Peyer's patch (tissue), 4 donors: ENCODE data around the gene GALM. TPM values are rescaled to one million over a fixed set of nuclear protein-coding genes. Genes with fewer than 3 reads are reported as not detected.

Experiments
- DNase-seq, 3 donors: peaks; one replicate each; pipeline ENCODE4 v3.0.0-alpha.2; 2017 to 2019
- H3K27ac ChIP-seq, 4 donors: fragments of 200-600 bp; sonication (generic); one replicate each; pipeline ENCODE4 v1.5.1; 2016 to 2019
- H3K27me3 ChIP-seq, 2 donors: fragments of 200-600 bp; sonication (generic); one replicate each; pipeline ENCODE4 v1.5.1; 2019
- H3K36me3 ChIP-seq, 3 donors: fragments of 200-600 bp; sonication (generic); one replicate each; pipeline ENCODE4 v1.5.1; 2016 to 2019
- H3K4me1 ChIP-seq, 4 donors: fragments of 200-600 bp; sonication (generic); one replicate each; pipeline ENCODE4 v1.5.1; 2016 to 2019
- H3K4me3 ChIP-seq, 4 donors: fragments of 200-600 bp; sonication (generic); 1 replicate in 3 of 4; 2 replicates in 1 of 4; pipeline ENCODE4 v1.5.1; 2016 to 2019; ENCODE audit warnings: mild to moderate bottlenecking in 1 of 4
- H3K9me3 ChIP-seq, 4 donors: fragments of 200-600 bp; sonication (generic); one replicate each; pipeline ENCODE4 v1.5.1; 2016 to 2019; ENCODE audit warnings: mild to moderate bottlenecking in 1 of 4
- CTCF ChIP-seq, 6 experiments: fragments of 450-650 bp in 4 of 6; fragments of 200-600 bp in 2 of 6; sonication (generic) in 1 of 6; IDR thresholded peaks; one replicate each; pipeline ENCODE4 v1.5.1; 2017 to 2019; ENCODE audit warnings: antibody characterized with exemption in 6 of 6, mild to moderate bottlenecking in 3 of 6, moderate library complexity in 1 of 6
- POLR2A ChIP-seq, 2 donors: fragments of 450-650 bp; IDR thresholded peaks; one replicate each; pipeline ENCODE4 v1.5.1; 2017; ENCODE audit warnings: antibody characterized with exemption in 2 of 2, mild to moderate bottlenecking in 2 of 2, moderate library complexity in 2 of 2
- total RNA-seq, 4 donors: library from RNA; depleted of rRNA; stranded (reverse); fragments of >200 nt; gene quantifications; one replicate each; pipeline ENCODE4 v1.1.0, GENCODE V29; 2016

The GALM gene
- total RNA-seq, 4 donors from 2014 or later: 68.1 to 118 (median 86.0) TPM

GRCh38 chr2:38650717-38651116 is 15.2 kb upstream of the GALM start:
- TF ChIP-seq POLR2A (IDR thresholded peaks at IDR 0.05): no peak
- Histone ChIP-seq H3K4me1 (peaks cover 0 to 6% (median 2%) of the 10 kb centered on the region in 4 donors), H3K9me3 (no peaks in the 10 kb centered on the region), H3K27me3 (no peaks in the 10 kb centered on the region), H3K4me3 (no peak overlapping the region), H3K36me3 (no peaks in the 10 kb centered on the region), H3K27ac (no peak overlapping the region)
- DNase-seq: no peak

- no peak for DNase-seq
- Histone ChIP-seq H3K9me3 (no peaks in the 10 kb centered on the region), H3K27me3 (no peaks in the 10 kb centered on the region), H3K36me3 (no peaks in the 10 kb centered on the region), H3K4me3 (no peak overlapping the region), H3K27ac (peak overlapping the region in 1 of 4 donors; percentile 68), H3K4me1 (peaks cover 0 to 6% (median 2%) of the 10 kb centered on the region in 4 donors)
- TF ChIP-seq CTCF (IDR thresholded peaks at IDR 0.05): no peak
- no peak for TF ChIP-seq POLR2A (IDR thresholded peaks at IDR 0.05)
Measured at GRCh38 chr2:38652431-38653273, 13.3 kb upstream of the GALM start.

GRCh38 chr2:38653380-38653714 is 12.6 kb upstream of the GALM start:
- peaks cover 0 to 6% (median 2%) of the 10 kb centered on the region in 4 donors for H3K4me1 ChIP-seq
- peak overlapping the region in 1 of 4 donors; percentile 46 for H3K27ac ChIP-seq
- H3K27me3 ChIP-seq: no peaks in the 10 kb centered on the region
- H3K36me3 ChIP-seq: no peaks in the 10 kb centered on the region
- no peak for DNase-seq
- TF ChIP-seq CTCF (IDR thresholded peaks at IDR 0.05) (no peak), POLR2A (IDR thresholded peaks at IDR 0.05) (no peak)
- no peak overlapping the region for H3K4me3 ChIP-seq
- no peaks in the 10 kb centered on the region for H3K9me3 ChIP-seq

- no peaks in the 10 kb centered on the region for H3K27me3 ChIP-seq
- H3K27ac ChIP-seq: peak overlapping the region in 2 of 4 donors; percentile 25 to 46
- no peak for DNase-seq
- H3K36me3 ChIP-seq: no peaks in the 10 kb centered on the region
- H3K9me3 ChIP-seq: no peaks in the 10 kb centered on the region
- peaks cover 0 to 6% (median 2%) of the 10 kb centered on the region in 4 donors for H3K4me1 ChIP-seq
- TF ChIP-seq CTCF (IDR thresholded peaks at IDR 0.05) (no peak), POLR2A (IDR thresholded peaks at IDR 0.05) (no peak)
- no peak overlapping the region for H3K4me3 ChIP-seq
Measured at GRCh38 chr2:38653715-38654527, 12.0 kb upstream of the GALM start.

- H3K9me3 ChIP-seq: no peaks in the 10 kb centered on the region
- peak overlapping the region in 2 of 4 donors; percentile 25 to 46 for H3K27ac ChIP-seq
- H3K27me3 ChIP-seq: no peaks in the 10 kb centered on the region
- TF ChIP-seq CTCF (IDR thresholded peaks at IDR 0.05): no peak
- no peak for TF ChIP-seq POLR2A (IDR thresholded peaks at IDR 0.05)
- no peak overlapping the region for H3K4me3 ChIP-seq
- DNase-seq: no peak
- peaks cover 0 to 6% (median 2%) of the 10 kb centered on the region in 4 donors for H3K4me1 ChIP-seq
- no peaks in the 10 kb centered on the region for H3K36me3 ChIP-seq
Measured at GRCh38 chr2:38654528-38655381, 11.2 kb upstream of the GALM start.
